Measurements from ENCODE around the gene DNAH3.

- TF ChIP-seq GATA2 (IDR thresholded peaks at IDR 0.05; ENCODE audit: low read depth, low read length): no peak
- no peak for TF ChIP-seq GATA3 (IDR thresholded peaks at IDR 0.05; ENCODE audit: low read depth, low read length)
These were observed 256.3 kb downstream of the DNAH3 start for GRCh38 chr16:20894388-20894787.

Measured in SH-SY5Y (cell line).